ENCODE measurements around the gene G6PC3.
A peak's percentile ranks its signal among the peaks of the same experiment; 100 is the strongest.

GRCh38 chr17:44095388-44095646 lies 24.8 kb downstream of the G6PC3 start:
- no peak for TF ChIP-seq POLR2A (IDR thresholded peaks at IDR 0.05; ENCODE audit: low read depth, low read length)
- TF ChIP-seq POLR2AphosphoS5 (IDR thresholded peaks at IDR 0.05; ENCODE audit: insufficient read depth, low read depth, low read length): no peak
- no peak for TF ChIP-seq CTCF (IDR thresholded peaks at IDR 0.05; ENCODE audit: extremely low read depth in 1 of 2, insufficient read depth in 1 of 2, low read depth in 1 of 2, low read length in 2 of 2)
- no peak for TF ChIP-seq MYC (IDR thresholded peaks at IDR 0.05; ENCODE audit: low read depth, low read length)
- no peak for TF ChIP-seq JUN (IDR thresholded peaks at IDR 0.05; ENCODE audit: borderline replicate concordance, insufficient read depth, insufficient read length, low read depth)
- no peak for TF ChIP-seq EZH2 (IDR thresholded peaks at IDR 0.05; ENCODE audit: borderline replicate concordance, low read depth, low read length, severe bottlenecking)
- peak; percentile 30 for TF ChIP-seq GATA2 (IDR thresholded peaks at IDR 0.05; ENCODE audit: insufficient read depth, insufficient read length, low read depth, low read length)
- TF ChIP-seq FOS (IDR thresholded peaks at IDR 0.05; ENCODE audit: borderline replicate concordance, insufficient read depth, low read length): no peak

Measured in endothelial cell of umbilical vein (primary cell).